SK-N-SH treated with all-trans-retinoic acid at 6 μM for 48 hours (cell line): Measurements from ENCODE around the gene ATP6V1F.
A peak's percentile ranks its signal among the peaks of the same experiment; 100 is the strongest.

Source experiments
- ATAC-seq: fragments of 200-7000 bp; cut with Tn5 transposase; 3 replicates; pipeline ENCODE4 v1.9.1; 2020; ENCODE audit warnings: mild to moderate bottlenecking, moderate library complexity
- ARNTL ChIP-seq: fragments of 450-650 bp; formaldehyde crosslinking; IDR thresholded peaks from 2 replicates; pipeline ENCODE4 v1.5.0; 2020; ENCODE audit warnings: low read depth, mild to moderate bottlenecking, moderate library complexity, borderline replicate concordance
- BACH2 ChIP-seq: fragments of 250-450 bp; sonication (Bioruptor Pico); IDR thresholded peaks from 2 replicates; pipeline ENCODE4 v1.9.0; 2021; ENCODE audit warnings: mild to moderate bottlenecking, borderline replicate concordance
- CREB5 ChIP-seq: fragments of 250-450 bp; sonication (Bioruptor Pico); IDR thresholded peaks from 2 replicates; pipeline ENCODE4 v1.5.1; 2020; ENCODE audit warnings: low read depth, mild to moderate bottlenecking, moderate library complexity
- CSRNP3 ChIP-seq: fragments of 250-450 bp; sonication (Bioruptor Pico); IDR thresholded peaks from 2 replicates; pipeline ENCODE4 v1.5.1; 2021; ENCODE audit warnings: mild to moderate bottlenecking, moderate library complexity
- ESRRG ChIP-seq: fragments of 250-450 bp; sonication (Bioruptor Pico); IDR thresholded peaks from 2 replicates; pipeline ENCODE4 v1.6.1; 2021; ENCODE audit warnings: mild to moderate bottlenecking
- GLIS3 ChIP-seq: fragments of 250-450 bp; sonication (Bioruptor Pico); IDR thresholded peaks from 2 replicates; pipeline ENCODE4 v1.5.0; 2020; ENCODE audit warnings: mild to moderate bottlenecking, moderate library complexity
- OSR1 ChIP-seq: fragments of 250-450 bp; sonication (Bioruptor Pico); IDR thresholded peaks from 2 replicates; pipeline ENCODE4 v1.8.0; 2022; ENCODE audit warnings: moderate library complexity, mild to moderate bottlenecking, inconsistent platforms
- PPARA ChIP-seq: fragments of 250-450 bp; sonication (Bioruptor Pico); IDR thresholded peaks from 2 replicates; pipeline ENCODE4 v1.5.0; 2020; ENCODE audit warnings: mild to moderate bottlenecking, borderline replicate concordance
- RARB ChIP-seq: fragments of 250-450 bp; sonication (Bioruptor Pico); IDR thresholded peaks from 2 replicates; pipeline ENCODE4 v1.8.0; 2021; ENCODE audit warnings: mild to moderate bottlenecking, moderate library complexity
- SNAI2 ChIP-seq: fragments of 250-450 bp; sonication (Bioruptor Pico); IDR thresholded peaks from 2 replicates; pipeline ENCODE4 v1.5.0; 2020; ENCODE audit warnings: mild to moderate bottlenecking, moderate library complexity
- TCF4 ChIP-seq: fragments of 250-450 bp; sonication (Bioruptor Pico); IDR thresholded peaks from 2 replicates; pipeline ENCODE4 v1.8.0; 2021; ENCODE audit warnings: mild to moderate bottlenecking, moderate library complexity, borderline replicate concordance
- TOX ChIP-seq: fragments of 250-450 bp; sonication (Bioruptor Pico); IDR thresholded peaks from 2 replicates; pipeline ENCODE4 v1.8.0; 2021; ENCODE audit warnings: mild to moderate bottlenecking, moderate library complexity, borderline replicate concordance
- TSHZ2 ChIP-seq: fragments of 250-450 bp; sonication (Bioruptor Pico); IDR thresholded peaks from 2 replicates; pipeline ENCODE4 v1.5.0; 2020; ENCODE audit warnings: mild to moderate bottlenecking, moderate library complexity
- ZC3H10 ChIP-seq: fragments of 250-450 bp; sonication (Bioruptor Pico); IDR thresholded peaks from 2 replicates; pipeline ENCODE4 v1.5.1; 2021; ENCODE audit warnings: mild to moderate bottlenecking, moderate library complexity
- ZFP3 ChIP-seq: fragments of 250-450 bp; sonication (Bioruptor Pico); IDR thresholded peaks from 2 replicates; pipeline ENCODE4 v1.5.0; 2020; ENCODE audit warnings: mild to moderate bottlenecking, moderate library complexity
- ZFP30 ChIP-seq: fragments of 450-650 bp; formaldehyde crosslinking; IDR thresholded peaks from 2 replicates; pipeline ENCODE4 v1.5.0; 2022; ENCODE audit warnings: mild to moderate bottlenecking, moderate library complexity
- ZNF565 ChIP-seq: fragments of 450-650 bp; formaldehyde crosslinking; conservative IDR thresholded peaks from 2 replicates; pipeline ENCODE4 v1.5.0; 2020; ENCODE audit warnings: low read depth, mild to moderate bottlenecking, moderate library complexity
- ZNF70 ChIP-seq: fragments of 450-650 bp; formaldehyde crosslinking; IDR thresholded peaks from 2 replicates; pipeline ENCODE4 v1.5.0; 2020; ENCODE audit warnings: mild to moderate bottlenecking, moderate library complexity
- ZNF8 ChIP-seq: fragments of 450-650 bp; formaldehyde crosslinking; IDR thresholded peaks from 2 replicates; pipeline ENCODE4 v1.5.0; 2020; ENCODE audit warnings: mild to moderate bottlenecking, moderate library complexity
- TF ChIP-seq, protein P1 (sequence below): fragments of 250-450 bp; sonication (Bioruptor Pico); IDR thresholded peaks from 2 replicates; pipeline ENCODE4 v1.8.0; 2021; ENCODE audit warnings: low read depth, mild to moderate bottlenecking, moderate library complexity, borderline replicate concordance

ATP6V1F gene

DNA sequence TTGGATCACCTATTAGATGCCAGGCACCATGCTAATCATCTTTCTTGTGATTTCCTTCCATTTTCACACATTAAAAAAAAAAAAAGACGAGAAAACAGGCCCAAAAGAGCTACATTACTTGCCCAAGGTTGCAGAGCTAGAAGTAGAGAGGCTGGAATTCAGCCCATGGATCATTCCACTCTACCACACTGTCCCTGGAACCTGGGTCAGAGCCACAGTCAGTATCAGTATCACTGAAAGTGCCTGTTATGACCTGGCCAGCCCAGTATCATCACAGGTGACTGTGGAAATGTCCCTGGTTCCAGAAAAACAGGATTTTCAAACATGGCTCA is 35.8 kb upstream of the ATP6V1F start:
- TF ChIP-seq GLIS3 (CRISPR knock-in tag), result no peak
- TF ChIP-seq ARNTL (CRISPR knock-in tag), result no peak
- no peak for TF ChIP-seq SNAI2 (CRISPR knock-in tag)
- no peak for TF ChIP-seq ZNF8
- TF ChIP-seq PPARA (CRISPR knock-in tag), result no peak
- no peak for TF ChIP-seq ZNF565 (CRISPR knock-in tag)
- TF ChIP-seq ESRRG (CRISPR knock-in tag), result no peak
- TF ChIP-seq, protein P1, sequence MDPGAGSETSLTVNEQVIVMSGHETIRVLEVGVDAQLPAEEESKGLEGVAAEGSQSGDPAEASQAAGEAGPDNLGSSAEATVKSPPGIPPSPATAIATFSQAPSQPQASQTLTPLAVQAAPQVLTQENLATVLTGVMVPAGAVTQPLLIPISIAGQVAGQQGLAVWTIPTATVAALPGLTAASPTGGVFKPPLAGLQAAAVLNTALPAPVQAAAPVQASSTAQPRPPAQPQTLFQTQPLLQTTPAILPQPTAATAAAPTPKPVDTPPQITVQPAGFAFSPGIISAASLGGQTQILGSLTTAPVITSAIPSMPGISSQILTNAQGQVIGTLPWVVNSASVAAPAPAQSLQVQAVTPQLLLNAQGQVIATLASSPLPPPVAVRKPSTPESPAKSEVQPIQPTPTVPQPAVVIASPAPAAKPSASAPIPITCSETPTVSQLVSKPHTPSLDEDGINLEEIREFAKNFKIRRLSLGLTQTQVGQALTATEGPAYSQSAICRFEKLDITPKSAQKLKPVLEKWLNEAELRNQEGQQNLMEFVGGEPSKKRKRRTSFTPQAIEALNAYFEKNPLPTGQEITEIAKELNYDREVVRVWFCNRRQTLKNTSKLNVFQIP, result no peak
- TF ChIP-seq ZNF70, result no peak
- no peak for TF ChIP-seq ZFP3 (CRISPR knock-in tag)
- TF ChIP-seq TSHZ2 (CRISPR knock-in tag), result no peak
- TF ChIP-seq TCF4 (CRISPR knock-in tag), result no peak
- no peak for TF ChIP-seq BACH2 (CRISPR knock-in tag)
- TF ChIP-seq TOX, result no peak
- no peak for TF ChIP-seq CSRNP3 (CRISPR knock-in tag)
- no peak for TF ChIP-seq ZC3H10 (CRISPR knock-in tag)
- TF ChIP-seq ZFP30, result no peak
- no peak for TF ChIP-seq CREB5
- TF ChIP-seq RARB, result no peak
- ATAC-seq, result no peak

DNA sequence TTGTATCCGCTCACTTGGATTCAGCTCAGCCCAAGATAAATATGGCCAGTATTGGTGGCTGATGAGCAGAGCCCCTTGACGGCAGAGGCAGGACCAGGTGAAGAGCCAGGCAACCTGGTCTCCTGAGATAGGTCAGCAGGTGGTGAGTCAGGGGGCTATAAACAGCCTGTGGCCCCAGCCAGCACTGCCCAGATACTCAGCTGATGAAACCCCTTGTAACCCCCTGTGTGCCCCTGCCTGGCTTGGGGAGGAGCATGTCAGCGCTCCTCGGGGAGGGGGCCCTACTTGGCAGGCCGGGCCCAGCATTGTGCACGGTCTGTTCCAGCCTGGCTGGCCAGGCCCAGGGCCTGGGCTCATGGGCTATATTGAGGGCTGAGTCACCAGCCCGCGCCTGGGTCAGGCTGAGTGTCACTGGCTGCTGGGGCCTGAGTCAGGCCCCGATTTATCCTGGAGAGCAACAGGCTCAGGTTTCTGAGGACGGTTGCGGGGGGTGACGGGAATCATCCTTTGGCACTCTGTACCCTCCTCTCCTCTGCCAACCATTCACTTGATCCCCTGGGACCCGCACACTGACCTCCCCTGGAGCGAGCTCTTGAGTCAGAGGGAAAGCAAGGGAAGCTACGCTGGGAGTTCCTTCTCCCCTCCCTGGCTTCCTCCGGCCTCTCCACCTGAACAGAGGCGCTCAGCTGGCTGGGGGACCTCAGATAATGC is 35.3 kb upstream of the ATP6V1F start:
- peak; percentile 58 for ATAC-seq
- TF ChIP-seq GLIS3 (CRISPR knock-in tag), result 0 out of 2 replicates have a peak, but pooled peaks have one; percentile 65
- 0 out of 2 replicates have a peak, but pooled peaks have one; percentile 25 for TF ChIP-seq OSR1
- 0 out of 2 replicates have a peak, but pooled peaks have one; percentile 49 for TF ChIP-seq ZFP3 (CRISPR knock-in tag)
- no peak for TF ChIP-seq ZFP30

DNA sequence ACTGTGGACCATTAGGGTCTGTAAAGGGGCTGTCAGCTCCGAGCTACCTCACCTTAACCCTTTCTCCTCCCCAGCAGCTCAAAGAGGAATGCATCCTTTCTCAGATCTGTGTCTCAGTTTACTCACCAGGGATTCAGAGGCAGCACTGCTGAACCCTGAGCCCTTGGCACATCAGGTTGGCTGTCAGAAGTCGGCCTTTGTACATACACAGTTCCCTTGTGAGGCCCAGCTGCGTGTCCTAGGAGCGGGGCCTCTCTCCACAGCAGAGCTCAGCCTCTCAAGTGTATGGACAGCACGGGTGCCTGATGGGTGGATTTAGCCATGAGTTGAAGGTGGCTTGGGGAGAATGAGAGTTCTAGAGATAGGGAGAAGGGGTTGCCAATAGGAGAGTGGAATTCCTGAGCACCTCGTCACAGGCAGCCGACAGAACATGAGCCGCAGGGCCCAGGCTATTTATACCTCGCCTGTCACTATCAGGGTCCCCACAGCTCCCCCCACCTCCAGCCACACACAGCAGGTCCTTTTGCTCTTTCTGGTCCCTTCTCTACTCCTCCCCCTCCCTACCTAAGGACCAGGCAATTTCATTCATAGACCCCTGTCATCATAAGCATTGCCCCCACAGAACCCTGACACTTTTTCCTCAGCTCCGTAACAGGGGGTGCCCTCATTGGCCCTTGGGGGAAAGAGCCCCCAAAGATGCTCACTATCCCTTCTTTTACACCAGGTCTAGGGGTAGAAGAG is 34.5 kb upstream of the ATP6V1F start:
- ATAC-seq, result peak; percentile 50
- TF ChIP-seq RARB, result no peak
- TF ChIP-seq ESRRG (CRISPR knock-in tag), result no peak
- TF ChIP-seq TCF4 (CRISPR knock-in tag), result no peak

DNA sequence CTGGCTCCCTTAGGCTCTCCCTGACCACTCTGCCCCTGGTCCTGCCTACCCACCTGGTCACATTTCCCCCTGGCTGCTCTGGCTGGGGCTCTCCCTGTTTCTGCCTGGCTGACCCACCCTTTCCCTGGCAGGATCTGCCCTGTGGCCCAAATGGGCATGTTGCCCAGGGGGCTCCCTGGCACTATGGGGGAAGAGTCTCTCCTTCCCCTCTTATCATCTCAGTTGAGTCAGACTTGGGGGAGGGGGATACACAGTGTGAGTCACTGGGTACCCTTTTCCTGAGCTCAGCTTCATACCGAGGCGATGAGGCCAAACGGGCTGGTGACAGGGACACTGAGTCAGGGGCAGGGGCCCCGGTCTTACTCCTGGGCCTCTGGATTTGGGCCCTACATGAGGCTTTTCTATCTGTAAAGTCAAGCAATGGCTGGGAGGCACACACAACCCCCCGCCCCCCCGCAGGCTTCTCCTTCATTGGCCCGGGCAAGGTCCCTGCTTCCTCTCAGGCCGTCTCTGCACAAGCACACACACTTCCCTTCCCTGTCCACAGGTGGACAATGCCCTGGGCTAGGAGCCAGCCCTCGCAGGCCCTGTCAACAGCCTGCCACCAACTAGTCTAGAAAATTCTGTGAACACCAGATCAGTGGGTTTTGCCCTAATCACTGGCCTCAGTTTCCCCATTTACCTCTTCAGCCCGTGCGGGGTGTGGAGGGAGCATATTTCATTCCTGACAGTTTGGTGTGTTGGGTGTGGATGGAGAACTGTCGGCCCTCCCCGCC is 33.1 kb upstream of the ATP6V1F start:
- ATAC-seq, result no peak
- TF ChIP-seq CREB5 (no peak), ZFP3 (CRISPR knock-in tag) (0 out of 2 replicates have a peak, but pooled peaks have one; percentile 38)
